Stimulated activated CD4-positive, alpha-beta T cell treated with anti-CD3 and anti-CD28 coated beads, Interleukin-1b, Interleukin-23, amount 100 ng/mL, for 48 hours (primary cell): Measurements from ENCODE around the gene TMEM254.
"Not testable (repeated sequence)": the region's sequence is repeated elsewhere in the genome, so short reads cannot be mapped to it uniquely, and the experiment has no call there.

Experiments used
- DNase-seq: peaks from one replicate; pipeline ENCODE4 v3.0.0-alpha.2; 2020

TMEM254 gene, protein sequence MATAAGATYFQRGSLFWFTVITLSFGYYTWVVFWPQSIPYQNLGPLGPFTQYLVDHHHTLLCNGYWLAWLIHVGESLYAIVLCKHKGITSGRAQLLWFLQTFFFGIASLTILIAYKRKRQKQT

DNA sequence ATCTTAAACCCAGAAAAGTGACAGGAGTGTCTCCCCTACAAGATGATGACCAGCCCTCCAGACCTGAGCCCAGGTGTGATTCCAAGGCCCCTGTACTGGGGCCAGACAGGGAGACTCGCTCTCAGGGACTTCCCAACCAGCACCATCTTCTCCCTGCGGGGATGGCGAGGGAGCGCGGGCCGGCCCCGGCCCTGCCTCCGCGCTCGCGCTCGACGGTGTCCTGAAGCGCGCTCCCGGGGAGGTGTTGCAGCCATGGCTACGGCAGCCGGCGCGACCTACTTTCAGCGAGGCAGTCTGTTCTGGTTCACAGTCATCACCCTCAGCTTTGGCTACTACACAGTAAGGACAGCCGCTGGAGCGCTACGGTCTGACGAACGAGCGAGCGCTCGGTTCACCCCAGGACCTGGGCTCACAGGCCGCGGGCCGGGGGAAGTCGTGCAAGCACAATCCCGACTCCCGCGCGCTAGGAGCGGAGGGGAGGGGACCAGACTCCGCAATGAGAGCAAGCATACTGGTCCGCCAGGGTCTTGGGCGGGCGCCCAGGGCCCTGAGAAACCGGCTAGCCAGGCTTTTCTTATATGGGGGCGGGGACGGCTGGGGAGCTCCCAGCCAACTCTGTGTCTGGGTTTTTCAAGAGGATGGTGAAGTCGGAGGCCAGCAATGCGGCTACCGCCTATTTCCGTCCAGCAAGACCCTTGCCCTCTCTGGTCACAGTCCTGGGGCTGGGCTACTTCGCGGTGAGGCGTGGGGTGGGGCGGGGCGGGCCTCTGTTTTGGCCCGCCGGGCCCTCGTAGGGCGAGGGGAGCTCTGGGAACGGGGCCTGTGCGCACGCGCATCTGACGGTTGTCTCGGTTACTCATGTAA, at the start of gene TMEM254:
Gene TMEM254, plus strand, starts transcription at position 218 of the 864 bp plus-strand sequence. Its CDS starts 35 bp downstream, at position 253.
- DNase-seq: peak; percentile 88

DNA sequence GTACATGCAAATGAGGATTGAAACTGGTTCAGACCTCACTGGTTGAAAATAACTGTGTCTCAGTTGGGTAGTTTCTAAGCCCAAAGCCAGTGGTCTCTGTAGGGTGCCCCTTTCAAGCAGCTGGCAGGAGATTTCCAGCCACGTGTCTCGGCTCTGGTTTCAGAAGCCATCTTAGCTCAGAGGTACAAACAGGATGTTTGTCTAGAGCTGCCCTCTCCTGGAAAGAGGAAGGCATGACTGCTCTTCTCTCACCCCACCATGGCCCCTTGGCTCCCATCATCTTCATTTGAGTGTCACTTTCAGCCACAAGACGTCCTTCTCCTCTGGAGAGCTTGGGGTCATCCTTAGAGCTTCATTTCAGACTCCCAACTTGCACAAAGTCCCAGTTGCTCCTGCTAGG, 49.3 kb upstream of the TMEM254 start:
- DNase-seq: not testable (repeated sequence)

DNA sequence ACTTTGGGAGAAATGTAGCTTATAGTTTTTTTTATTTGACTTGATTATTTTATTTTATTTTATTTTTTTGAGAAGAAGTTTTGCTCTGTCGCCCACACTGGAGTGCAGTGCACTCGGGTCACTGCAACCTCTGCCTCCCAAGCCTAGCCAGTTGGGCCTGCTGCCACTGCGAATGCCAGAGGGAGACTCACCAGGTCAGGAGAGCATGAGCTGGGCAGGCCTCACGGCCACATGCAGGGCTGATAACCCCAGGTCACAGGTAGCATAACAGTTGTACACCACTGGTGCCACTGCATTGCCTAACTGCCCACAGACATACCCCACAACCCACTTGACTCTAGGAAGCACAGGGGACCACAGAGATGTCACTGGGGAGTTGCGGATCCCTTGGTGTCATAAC, 48.6 kb upstream of the TMEM254 start:
- not testable (repeated sequence) for DNase-seq

DNA sequence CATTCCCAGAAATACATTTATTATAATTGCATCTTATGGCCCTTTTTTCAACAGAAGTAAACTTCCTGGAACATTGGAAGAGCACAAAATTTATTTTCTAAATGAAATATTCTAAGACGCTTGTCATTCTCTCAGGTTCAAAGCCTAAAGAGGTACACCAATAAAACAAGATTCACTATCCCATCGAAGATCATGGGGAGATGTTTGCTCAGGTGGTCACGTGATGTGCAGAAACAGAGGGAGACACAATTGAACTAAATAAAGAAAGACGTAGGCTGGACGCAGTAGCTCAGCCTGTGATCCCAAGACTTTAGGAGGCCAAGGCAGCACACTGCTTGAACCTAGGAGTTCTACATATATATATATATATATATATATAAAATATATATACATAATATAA, 46.0 kb upstream of the TMEM254 start:
- DNase-seq: no peak

DNA sequence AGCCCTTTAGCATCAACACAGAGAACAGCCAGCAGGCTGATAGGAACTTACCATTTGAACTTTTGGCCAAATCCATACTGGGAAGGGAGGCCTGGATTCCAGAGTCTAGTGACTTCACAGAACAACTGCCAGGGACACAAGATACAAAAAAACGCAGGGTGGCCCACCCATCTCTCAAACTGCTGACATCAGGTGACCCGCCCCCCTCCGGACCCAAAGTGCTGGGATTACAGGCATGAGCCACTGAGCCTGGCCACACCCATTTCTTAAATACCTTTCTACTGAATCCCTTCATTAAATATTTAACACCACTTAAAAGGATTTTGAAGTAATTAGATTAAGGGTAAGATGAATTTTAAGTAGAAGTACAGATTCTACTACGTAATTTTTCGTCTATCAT, 43.7 kb upstream of the TMEM254 start:
- not testable (repeated sequence) for DNase-seq

DNA sequence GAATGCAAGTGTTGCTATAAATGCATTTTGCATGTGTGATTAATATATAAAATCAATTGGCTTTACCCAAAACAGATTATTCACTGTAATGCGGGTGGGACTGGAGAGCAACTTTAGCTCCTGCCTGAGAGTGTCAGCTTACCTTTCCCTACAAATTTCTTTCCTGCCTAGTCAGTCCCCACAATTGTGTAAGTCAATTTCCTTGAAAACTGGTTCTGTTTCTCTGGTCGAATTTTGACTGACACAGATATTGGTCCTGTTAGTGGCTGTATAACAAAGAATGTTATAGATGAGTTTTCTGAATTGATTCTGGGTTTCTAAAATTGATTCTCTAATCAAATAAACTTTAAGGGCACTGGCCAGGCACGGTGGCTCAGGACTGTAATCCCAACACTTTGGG, 43.0 kb upstream of the TMEM254 start:
- not testable (repeated sequence) for DNase-seq

DNA sequence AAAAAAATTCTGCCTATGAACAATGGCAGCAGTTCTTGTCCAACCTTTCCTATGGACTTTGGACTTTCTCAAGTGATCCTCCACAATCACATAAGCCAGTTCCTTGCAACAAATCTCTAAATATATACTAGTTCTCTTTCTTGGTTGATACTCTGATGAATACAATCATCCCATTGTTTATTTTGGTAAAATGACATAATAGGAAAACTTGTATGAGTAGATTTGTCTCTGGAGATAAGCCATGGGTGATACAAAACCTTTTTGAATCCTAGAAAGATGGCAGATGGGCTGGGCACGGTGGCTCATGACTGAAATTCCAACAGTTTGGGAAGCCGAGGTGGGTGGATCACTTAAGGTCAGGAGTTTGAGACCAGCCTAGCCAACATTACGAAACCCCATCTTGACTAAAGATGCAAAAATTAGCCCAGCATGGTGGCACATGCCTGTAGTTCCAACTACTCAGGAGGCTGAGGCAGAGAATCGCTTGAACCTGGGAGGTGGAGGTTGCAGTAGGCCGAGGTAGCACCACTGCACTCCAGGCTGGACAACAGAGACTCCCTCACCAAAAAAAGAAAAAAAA, 41.5 kb upstream of the TMEM254 start:
- DNase-seq: not testable (repeated sequence)

DNA sequence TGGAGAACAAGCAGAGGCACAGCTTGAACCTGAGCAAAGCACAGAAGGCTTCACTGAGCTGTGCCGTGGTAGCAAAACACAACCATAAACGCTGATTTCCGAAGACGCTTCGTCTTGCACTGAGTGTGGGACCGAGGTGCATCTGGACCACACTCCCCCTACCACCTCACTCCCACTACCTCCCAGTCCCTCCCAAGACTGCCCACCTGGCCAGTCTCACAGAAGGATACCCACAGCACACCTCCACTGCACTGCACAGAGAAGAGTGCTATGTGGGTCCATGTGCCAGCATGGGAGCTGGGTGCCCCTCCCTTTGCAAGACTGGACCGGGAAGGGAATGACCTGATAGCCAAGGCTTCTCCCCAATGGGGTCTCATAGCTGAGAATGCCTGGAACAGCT, 40.2 kb upstream of the TMEM254 start:
- not testable (repeated sequence) for DNase-seq

DNA sequence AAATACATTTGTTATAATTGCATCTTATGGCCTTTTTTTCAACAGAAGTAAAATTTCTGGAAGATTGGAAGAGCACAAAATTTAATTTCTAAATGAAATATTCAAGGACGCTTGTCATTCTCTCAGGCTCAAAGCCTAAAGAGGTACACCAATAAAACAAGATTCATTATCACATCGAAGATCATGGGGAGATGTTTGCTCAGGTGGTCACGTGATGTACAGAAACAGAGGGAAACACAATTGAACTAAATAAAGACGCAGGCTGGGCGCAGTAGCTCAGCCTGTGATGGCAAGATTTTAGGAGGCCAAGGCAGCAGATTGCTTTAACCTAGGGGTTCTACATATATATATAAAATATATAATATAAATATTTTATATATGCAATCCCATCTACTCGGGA, 37.3 kb upstream of the TMEM254 start:
- no peak for DNase-seq

DNA sequence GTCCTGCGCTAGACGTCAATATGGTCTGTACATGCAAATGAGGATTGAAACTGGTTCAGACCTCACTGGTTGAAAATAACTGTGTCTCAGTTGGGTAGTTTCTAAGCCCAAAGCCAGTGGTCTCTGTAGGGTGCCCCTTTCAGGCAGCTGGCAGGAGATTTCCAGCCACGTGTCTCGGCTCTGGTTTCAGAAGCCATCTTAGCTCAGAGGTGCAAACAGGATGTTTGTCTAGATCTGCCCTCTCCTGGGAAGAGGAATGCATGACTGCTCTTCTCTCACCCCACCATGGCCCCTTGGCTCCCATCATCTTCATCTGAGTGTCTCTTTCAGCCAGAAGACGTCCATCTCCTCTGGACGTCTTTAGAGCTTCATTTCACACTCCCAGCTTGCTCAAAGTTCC, 33.5 kb upstream of the TMEM254 start:
- not testable (repeated sequence) for DNase-seq

DNA sequence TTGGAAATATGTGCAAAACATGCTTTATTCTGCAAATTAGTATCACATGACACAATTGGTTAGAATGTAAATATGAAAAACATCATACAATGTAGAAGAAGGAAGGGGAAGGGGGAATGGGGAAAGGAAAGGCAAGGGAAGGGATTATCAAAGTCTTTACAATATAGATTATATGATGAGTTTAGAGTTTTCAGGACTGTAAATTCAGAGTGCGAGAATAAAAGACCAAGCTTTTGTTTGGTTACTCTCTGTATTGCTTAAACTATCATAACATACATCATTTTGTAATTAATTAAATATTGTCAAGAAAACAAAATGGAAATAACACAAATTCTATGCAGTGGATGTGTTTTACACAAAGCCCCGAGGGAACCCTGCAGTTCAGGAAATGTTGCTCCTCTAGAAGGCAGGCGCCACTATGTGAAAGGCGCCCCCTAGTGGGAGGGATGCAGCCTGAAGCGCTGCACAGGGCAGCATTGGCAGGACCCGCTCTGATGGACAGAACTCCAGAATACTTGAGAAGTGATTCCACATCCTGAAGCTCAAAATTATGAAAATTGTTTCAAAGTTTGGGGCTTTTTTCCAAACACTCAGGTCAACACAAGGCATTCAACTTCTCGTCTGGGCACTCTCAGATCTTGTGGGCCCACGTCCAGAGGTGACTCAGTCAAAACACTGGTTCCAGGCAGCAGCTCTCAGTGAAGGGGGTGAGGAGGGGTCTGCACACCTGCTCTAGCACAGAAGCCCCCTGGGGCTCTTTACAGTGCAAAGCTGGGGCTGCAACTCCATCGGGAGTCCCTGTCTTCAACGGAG, 31.6 kb upstream of the TMEM254 start:
- DNase-seq: peak; percentile 65

DNA sequence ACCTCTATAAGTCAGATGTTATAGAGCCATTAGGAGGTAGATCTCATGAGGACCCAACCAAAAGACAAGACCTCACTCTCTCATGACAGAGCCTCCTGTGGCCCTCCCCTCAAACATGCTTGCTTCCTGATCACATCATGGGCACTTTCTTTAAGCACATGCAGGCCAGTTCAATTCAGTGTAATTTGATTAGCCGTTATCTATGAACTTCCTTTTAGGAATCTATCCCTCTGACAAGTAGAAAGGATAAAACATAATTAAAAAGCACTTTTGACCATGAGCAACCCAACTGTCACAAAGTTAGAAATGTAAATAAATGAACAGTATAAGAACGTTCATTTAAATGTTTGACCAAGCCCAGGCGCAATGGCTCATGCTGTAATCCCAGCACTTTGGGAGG, 27.7 kb upstream of the TMEM254 start:
- no peak for DNase-seq

DNA sequence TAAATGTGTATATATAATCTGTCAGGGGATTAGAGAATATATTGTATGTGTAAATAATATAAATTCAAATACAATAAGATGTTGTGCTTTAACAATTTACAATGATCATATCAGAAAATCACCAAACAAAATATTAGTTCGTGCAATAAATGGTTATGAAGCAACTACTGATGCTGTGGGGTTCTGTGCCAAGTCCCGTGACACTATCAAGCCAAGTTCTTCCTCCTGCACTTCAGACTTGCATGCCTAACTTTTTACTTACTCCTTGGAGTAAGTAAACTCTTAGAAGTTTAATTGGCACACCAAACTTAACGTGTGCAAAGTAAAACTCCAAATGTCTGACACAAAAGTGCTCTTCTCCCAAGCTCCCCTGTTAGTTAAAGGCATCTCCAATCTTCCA, 26.5 kb upstream of the TMEM254 start:
- DNase-seq: no peak

DNA sequence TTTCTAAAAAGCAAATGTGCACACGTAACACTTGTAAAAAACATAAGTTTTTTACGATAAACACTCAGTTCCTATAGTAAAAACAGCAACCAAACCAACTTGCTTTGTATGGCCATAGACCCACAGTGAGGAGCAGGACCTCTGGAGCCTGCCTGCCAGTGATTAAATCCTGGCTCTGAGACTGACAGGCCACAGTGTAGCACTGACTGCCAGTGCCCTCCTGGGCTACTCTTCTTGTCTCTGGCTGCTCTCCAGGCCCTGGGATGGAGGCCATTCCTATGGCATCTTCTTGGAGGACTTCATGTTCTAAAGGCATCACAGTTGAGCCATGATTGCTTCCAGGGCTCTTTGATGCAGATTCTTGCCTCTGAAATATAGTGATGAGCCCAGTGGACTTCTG, 22.7 kb upstream of the TMEM254 start:
- no peak for DNase-seq

DNA sequence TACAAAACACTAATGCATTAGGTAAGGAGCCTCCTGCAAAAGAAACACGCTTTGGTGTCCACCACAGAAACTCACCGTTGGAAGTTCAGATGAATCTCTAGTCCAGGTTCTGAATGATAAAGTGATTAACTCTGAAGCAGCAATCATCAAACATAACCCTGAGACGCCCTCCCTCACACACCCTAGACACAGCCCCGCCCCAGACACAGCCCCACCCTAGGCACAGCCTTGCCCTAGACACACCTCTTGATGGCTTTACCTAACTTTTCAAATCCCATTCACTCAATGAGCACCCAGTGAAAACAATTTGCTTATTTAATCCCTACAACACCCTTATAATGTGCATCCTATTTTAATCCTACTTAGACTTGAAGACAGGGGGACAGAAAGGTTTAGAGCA, 21.3 kb upstream of the TMEM254 start:
- no peak for DNase-seq

DNA sequence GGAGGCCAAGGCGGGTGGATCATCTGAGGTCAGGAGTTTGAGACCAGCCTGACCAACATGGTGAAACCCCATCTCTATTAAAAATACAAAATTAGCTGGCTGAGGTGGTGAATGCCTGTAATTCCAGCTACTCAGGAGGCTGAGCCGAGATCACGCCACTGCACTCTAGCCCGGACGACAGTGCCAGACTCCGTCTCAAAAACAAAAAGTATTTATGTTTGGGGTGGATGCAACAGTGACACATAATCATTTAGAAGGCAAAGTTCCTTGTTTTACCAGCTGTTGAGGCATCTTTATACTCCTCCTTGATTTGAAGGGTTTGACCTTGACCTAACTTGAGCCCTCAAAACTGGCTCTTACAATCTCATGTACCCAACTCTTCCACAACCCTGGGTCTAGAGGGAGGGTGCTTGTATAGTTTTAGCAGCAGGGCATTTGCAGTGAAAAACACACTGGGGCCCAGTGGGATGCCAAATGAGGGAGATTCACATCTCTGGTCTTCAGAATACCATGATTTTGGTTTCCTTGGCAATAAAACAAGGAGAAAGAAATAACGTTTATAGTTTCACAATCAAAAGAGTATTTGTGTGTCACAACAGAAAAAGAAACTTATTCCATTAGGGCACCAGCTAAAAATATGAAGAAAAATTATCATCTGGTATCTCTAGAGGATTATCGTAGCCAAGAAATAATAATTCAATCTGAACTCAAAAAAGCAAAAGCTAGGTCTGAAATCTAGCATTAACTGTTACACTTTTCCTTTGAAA, 14.2 kb upstream of the TMEM254 start:
- no peak for DNase-seq

DNA sequence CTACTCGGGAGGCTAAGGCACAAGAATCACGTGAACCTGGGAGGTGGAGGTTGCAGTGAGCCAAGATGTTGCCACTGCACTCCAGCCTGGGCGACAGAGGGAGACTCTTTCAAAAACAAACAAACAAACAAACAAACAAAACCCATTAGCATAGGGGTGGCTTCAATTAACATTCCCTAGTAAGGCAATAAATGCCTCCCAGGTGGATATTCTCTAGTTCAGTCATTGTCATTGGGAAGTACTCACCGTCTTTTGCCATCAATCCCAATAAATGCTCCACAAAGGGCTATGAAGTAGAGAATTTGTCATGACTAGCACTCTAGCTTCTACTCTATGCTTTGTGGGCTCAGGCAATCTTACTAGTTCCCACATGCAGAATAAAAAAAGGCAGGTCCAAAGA, 11.7 kb upstream of the TMEM254 start:
- DNase-seq: no peak

DNA sequence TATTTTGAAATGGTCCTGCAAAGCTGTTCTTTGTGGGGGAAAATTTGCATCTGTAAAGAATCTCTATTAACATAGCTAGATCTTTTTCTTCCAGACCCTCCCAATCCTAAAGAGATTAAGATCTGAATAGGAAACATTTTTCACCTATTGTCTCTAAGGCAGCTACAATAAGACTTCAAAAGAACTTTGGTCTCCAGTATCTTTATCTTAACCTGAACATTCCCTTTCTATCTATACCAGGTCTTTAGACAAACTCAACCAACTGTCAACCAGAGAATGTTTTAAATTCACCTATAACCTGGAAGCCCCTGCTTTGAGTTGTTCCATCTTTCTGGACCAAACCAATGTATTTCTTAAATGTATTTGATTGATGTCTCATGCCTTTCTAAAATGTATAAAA, 10.6 kb upstream of the TMEM254 start:
- DNase-seq: not testable (repeated sequence)

DNA sequence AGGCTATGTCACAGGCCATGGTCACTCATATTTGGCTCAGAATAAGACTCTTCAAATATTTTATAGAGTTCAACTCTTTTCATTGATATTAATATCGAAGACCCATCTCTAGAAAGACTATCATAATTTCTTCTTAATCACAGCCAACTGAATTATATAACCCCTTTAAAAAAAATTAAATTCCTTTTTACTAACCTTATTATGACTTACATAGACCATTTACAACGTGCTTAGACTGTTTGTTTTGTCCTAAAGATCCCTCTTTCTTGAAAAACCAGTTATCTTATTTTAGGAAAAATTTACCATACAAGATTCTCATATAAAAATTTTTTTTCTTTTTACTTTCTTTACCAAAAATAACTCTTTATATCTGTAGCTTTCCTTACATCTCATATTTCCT, 10.2 kb upstream of the TMEM254 start:
- no peak for DNase-seq

DNA sequence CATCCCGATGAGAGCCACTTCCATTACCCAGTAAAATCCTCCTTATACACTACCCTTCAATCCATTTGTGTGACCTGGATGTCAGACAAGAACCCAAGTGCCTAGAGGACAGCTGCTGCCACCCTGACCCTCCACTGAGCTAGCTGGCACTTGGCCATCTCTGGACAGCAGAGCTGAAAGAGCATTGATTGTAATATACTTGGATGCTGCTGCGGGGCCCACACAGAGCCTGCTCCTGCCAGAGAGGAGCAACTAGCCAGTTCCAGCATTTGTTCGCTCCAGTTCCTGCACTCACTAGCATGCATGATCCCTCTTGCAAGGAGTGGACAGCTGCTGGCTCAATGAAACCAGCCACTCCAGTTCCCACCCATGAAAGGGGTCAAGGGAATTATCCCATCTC, 8.4 kb upstream of the TMEM254 start:
- DNase-seq: no peak

DNA sequence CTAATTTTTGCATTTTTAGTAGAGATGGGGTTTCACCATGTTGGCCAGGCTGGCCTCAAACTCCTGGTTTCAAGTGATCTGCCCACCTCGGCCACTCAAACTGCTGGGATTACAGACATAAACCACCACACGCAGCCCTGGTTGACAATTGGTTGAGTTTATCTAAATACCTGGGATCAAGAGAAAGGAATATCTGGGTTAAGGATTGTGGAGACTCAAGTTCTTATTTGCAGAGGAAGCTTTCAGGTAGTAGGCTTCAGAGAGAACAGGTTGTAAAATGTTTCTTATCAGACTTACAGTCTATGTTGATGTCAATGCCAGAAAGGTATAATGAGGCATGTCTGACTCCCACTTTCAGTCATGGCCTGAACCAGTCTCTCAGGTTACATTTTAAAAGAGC, 5.9 kb upstream of the TMEM254 start:
- DNase-seq: no peak

DNA sequence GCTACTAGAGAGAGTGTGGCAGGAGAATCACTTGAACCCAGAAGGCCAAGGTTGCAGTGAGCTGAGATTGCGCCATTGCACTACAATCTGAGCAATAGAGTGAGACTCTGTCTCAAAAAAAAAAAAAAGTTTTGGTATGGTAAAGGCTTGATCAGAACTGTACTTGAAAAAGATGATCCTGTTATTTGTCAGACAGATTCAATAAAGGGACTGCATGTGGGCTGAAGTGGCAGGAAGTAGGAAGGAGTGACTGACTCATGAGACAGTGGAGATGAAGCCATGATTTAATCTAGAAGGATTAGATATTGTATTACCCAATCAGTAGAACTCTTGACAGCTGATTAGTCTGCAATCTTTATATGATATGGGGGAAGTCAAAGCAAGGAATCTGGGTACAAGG, 2.7 kb upstream of the TMEM254 start:
- peak; percentile 35 for DNase-seq
